Osteoblast (primary cell): ENCODE results near the gene SLC6A18. TPM values are rescaled to one million over a fixed set of nuclear protein-coding genes. Genes with fewer than 3 reads are reported as not detected.

ENCODE experiments used
- DNase-seq: peaks from one replicate; pipeline ENCODE4 v3.0.0; 2011; ENCODE audit warnings: low spot score, mixed read lengths; ENCODE audit not compliant: insufficient read length; ENCODE audit errors: missing footprints
- H2AFZ ChIP-seq: 2 replicates; pipeline ENCODE4 v1.6.0; 2011; ENCODE audit warnings: mild to moderate bottlenecking, low read length
- H3K27ac ChIP-seq: 2 replicates; pipeline ENCODE4 v1.5.1; 2011; ENCODE audit warnings: mild to moderate bottlenecking, low read depth, low read length, moderate library complexity
- H3K27me3 ChIP-seq: 2 replicates; pipeline ENCODE4 v1.6.0; 2012; ENCODE audit warnings: mild to moderate bottlenecking, control low read depth, inconsistent platforms, low read length, moderate library complexity; ENCODE audit not compliant: insufficient read depth
- H3K36me3 ChIP-seq: 2 replicates; pipeline ENCODE4 v1.5.1; 2011; ENCODE audit warnings: mild to moderate bottlenecking, low read length, control low read depth, moderate library complexity; ENCODE audit not compliant: insufficient read depth
- H3K4me1 ChIP-seq: 2 replicates; pipeline ENCODE4 v1.5.1; 2011; ENCODE audit warnings: mild to moderate bottlenecking, low read length, control low read depth, moderate library complexity; ENCODE audit not compliant: insufficient read depth
- H3K4me2 ChIP-seq: 2 replicates; pipeline ENCODE4 v1.6.0; 2011; ENCODE audit warnings: mild to moderate bottlenecking, low read length; ENCODE audit not compliant: insufficient read depth
- H3K4me3 ChIP-seq: fragments of 200-600 bp; sonication (generic); 3 replicates; pipeline ENCODE4 v1.5.1; 2012; ENCODE audit warnings: mild to moderate bottlenecking, low read length, inconsistent platforms; ENCODE audit not compliant: insufficient read depth
- H3K79me2 ChIP-seq: 2 replicates; pipeline ENCODE4 v1.6.0; 2012; ENCODE audit warnings: mild to moderate bottlenecking, low read length, control low read depth, inconsistent platforms; ENCODE audit not compliant: insufficient read depth
- H3K9me3 ChIP-seq: 2 replicates; pipeline ENCODE4 v1.5.1; 2011; ENCODE audit warnings: low read depth, low read length, control low read depth
- H4K20me1 ChIP-seq: 2 replicates; pipeline ENCODE4 v1.6.0; 2012; ENCODE audit warnings: mild to moderate bottlenecking, low read length, control low read depth; ENCODE audit not compliant: insufficient read depth
- CTCF ChIP-seq: IDR thresholded peaks from 2 replicates; pipeline ENCODE4 v1.5.1; 2011; ENCODE audit warnings: mild to moderate bottlenecking, low read depth, low read length, moderate library complexity; ENCODE audit errors: extremely low read depth
- total RNA-seq: library from RNA; depleted of rRNA; stranded (reverse); fragments of >200 nt; gene quantifications from 2 replicates; pipeline ENCODE4 v1.2.3, GENCODE V29; 2012

SLC6A18 gene
- total RNA-seq, 1 donor: not detected

GRCh38 chr5:1223278-1223670 lies 1.9 kb upstream of the SLC6A18 start:
- DNase-seq: no peak
- H3K4me2 ChIP-seq: no peak overlapping the region
- no peak overlapping the region for H3K27ac ChIP-seq
- H3K36me3 ChIP-seq: no peaks in the 10 kb centered on the region
- no peak overlapping the region for H3K4me3 ChIP-seq
- no peaks in the 10 kb centered on the region for H4K20me1 ChIP-seq
- no peaks in the 10 kb centered on the region for H3K9me3 ChIP-seq
- no peak overlapping the region for H2AFZ ChIP-seq
- no peaks in the 10 kb centered on the region for H3K79me2 ChIP-seq
- H3K27me3 ChIP-seq: peaks cover 3% of the 10 kb centered on the region
- H3K4me1 ChIP-seq: no peaks in the 10 kb centered on the region
- no peak for TF ChIP-seq CTCF

- Histone ChIP-seq H3K36me3 (no peaks in the 10 kb centered on the region), H3K9me3 (no peaks in the 10 kb centered on the region), H2AFZ (no peak overlapping the region), H3K4me2 (no peak overlapping the region), H3K27me3 (peaks cover 10% of the 10 kb centered on the region), H3K79me2 (no peaks in the 10 kb centered on the region), H4K20me1 (no peaks in the 10 kb centered on the region), H3K4me1 (no peaks in the 10 kb centered on the region), H3K4me3 (no peak overlapping the region), H3K27ac (no peak overlapping the region)
- DNase-seq: no peak
- no peak for TF ChIP-seq CTCF
Observed at GRCh38 chr5:1224631-1225030, 550 bp upstream of the SLC6A18 start.

GRCh38 chr5:1226231-1226630 lies 1.1 kb downstream of the SLC6A18 start:
- Histone ChIP-seq H3K9me3 (no peaks in the 10 kb centered on the region), H3K4me1 (no peaks in the 10 kb centered on the region), H3K27ac (no peak overlapping the region), H2AFZ (no peak overlapping the region), H3K4me3 (no peak overlapping the region), H3K79me2 (no peaks in the 10 kb centered on the region), H3K27me3 (peaks cover 10% of the 10 kb centered on the region), H4K20me1 (no peaks in the 10 kb centered on the region), H3K36me3 (no peaks in the 10 kb centered on the region), H3K4me2 (no peak overlapping the region)
- no peak for DNase-seq
- no peak for TF ChIP-seq CTCF

- H3K27me3 ChIP-seq: peaks cover 10% of the 10 kb centered on the region
- no peaks in the 10 kb centered on the region for H3K9me3 ChIP-seq
Observed at GRCh38 chr5:1226839-1227581, 1.8 kb downstream of the SLC6A18 start.

More at GRCh38 chr5:1226839-1227581, 1.8 kb downstream of the SLC6A18 start:
- no peak for DNase-seq
- no peak for TF ChIP-seq CTCF
- no peak overlapping the region for H3K4me3 ChIP-seq
- no peak overlapping the region for H2AFZ ChIP-seq
- no peaks in the 10 kb centered on the region for H3K4me1 ChIP-seq
- H3K36me3 ChIP-seq: no peaks in the 10 kb centered on the region
- no peak overlapping the region for H3K27ac ChIP-seq
- H4K20me1 ChIP-seq: no peaks in the 10 kb centered on the region
- no peak overlapping the region for H3K4me2 ChIP-seq
- no peaks in the 10 kb centered on the region for H3K79me2 ChIP-seq
